H1 (cell line): Measurements from ENCODE around the gene TAS1R3. TPM values are rescaled to one million over a fixed set of nuclear protein-coding genes. Genes with fewer than 3 reads are reported as not detected.

Experiments used
- ATF3 ChIP-seq: IDR thresholded peaks from 2 replicates; pipeline ENCODE4 v1.6.1; 2011; ENCODE audit warnings: low read depth, mild to moderate bottlenecking, low read length; ENCODE audit not compliant: insufficient read depth
- BRCA1 ChIP-seq: IDR thresholded peaks from 2 replicates; pipeline ENCODE4 v1.6.1; 2012; ENCODE audit warnings: low read depth, low read length, improper control_type of control experiment
- CHD1 ChIP-seq: IDR thresholded peaks from 2 replicates; pipeline ENCODE4 v1.6.1; 2012; ENCODE audit warnings: low read depth, low read length, improper control_type of control experiment
- CHD7 ChIP-seq: fragments of 300-600 bp; sonication (generic); IDR thresholded peaks from 2 replicates; pipeline ENCODE4 v1.7.1; 2012; ENCODE audit warnings: low read length, moderate library complexity, mild to moderate bottlenecking, inconsistent platforms; ENCODE audit not compliant: insufficient replicate concordance
- MAX ChIP-seq: IDR thresholded peaks from 2 replicates; pipeline ENCODE4 v1.6.1; 2012; ENCODE audit warnings: inconsistent platforms
- SIN3A ChIP-seq, 2 experiments: IDR thresholded peaks in 1 of 2; conservative IDR thresholded peaks in 1 of 2; 2 replicates each; pipeline ENCODE4 v1.6.1; 2011 to 2012; ENCODE audit warnings: low read length in 2 of 2, improper control_type of control experiment in 1 of 2, low read depth in 1 of 2, mild to moderate bottlenecking in 1 of 2
- TCF12 ChIP-seq: IDR thresholded peaks from 2 replicates; pipeline ENCODE4 v1.6.1; 2011; ENCODE audit warnings: low read depth, mild to moderate bottlenecking, low read length
- polyA plus RNA-seq, 7 experiments: library from polyadenylated mRNA; depleted of rRNA in 3 of 7; stranded (reverse) in 5 of 7; unstranded in 2 of 7; fragments of >200 nt in 5 of 7; fragments of 200-250 nt in 2 of 7; gene quantifications; 1 replicate in 5 of 7; 2 replicates in 1 of 7; 4 replicates in 1 of 7; pipeline versions ENCODE4 v1.2.1 to v1.2.3, GENCODE V29; 2011 to 2013; ENCODE audit warnings: missing spikeins in 2 of 7, mixed read lengths in 2 of 7
- total RNA-seq: library from RNA; stranded (reverse); fragmentation: NEBNext Ultra II Directional; extraction: Animal tissue kit (Norgen Biotek cat#: 25700); gene quantifications from 2 replicates; pipeline ENCODE4 v1.2.1, GENCODE V29; 2021

Gene TAS1R3
- total and polyA plus RNA-seq, 2 of the 8 experiments (the other 6 are each of a cell fraction or from before 2014, with no cell fraction given): 0.03 to 0.19 TPM

GRCh38 chr1:1371746-1372711, 40.9 kb downstream of the TAS1R3 start (continued):
- no peak for TF ChIP-seq CHD7
- no peak for TF ChIP-seq CHD1
- TF ChIP-seq SIN3A (conservative IDR thresholded peaks at IDR 0.05 in 1 of 2, IDR thresholded peaks at IDR 0.05 in 1 of 2; ENCODE audit: low read depth in 1 of 2, low read length in 2 of 2): peak; percentile 57 to 74; a peak in 1 of 4 replicates
- TF ChIP-seq BRCA1: no peak
- 0 out of 2 replicates have a peak, but pooled peaks have one; percentile 19 for TF ChIP-seq MAX
- TF ChIP-seq ATF3: no peak
- TF ChIP-seq TCF12: peak; percentile 80; the same call in 1 of the 2 replicates
